Measurements from ENCODE around the gene THSD4.

THSD4 gene

DNA sequence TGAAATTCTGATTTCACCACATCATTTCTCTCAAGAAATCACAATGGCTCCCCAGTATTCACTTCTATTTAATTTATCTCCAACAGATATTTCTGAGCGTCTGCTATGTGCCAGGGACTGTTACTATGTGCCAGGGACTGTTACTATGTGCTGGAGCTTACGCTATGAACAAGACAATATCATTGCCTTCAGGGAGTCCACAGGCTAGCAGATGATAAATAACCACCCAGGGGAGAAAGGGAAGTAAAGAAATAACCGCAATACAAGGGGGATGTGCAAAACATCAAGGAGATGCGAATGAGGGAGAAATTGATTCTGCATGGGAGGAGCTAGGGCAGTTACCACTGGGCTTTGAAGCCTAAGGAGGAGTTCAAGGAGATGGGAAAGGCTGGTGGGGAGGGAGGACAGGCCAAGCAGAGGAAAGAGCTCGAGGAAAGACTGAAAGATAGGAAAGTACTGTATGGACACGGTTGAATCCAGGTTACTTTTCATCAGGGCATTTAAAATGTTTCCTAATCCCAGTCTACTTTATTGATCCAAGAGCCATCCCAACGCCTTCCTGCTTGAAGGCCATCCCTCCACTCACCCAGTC lies 2.5 kb downstream of the THSD4 start:
- DNase-seq (ENCODE audit: low read depth in 1 of 2, low spot score in 1 of 2), result no peak
- TF ChIP-seq GABPA (IDR thresholded peaks at IDR 0.05; ENCODE audit: low read depth) (no peak), SPI1 (IDR thresholded peaks at IDR 0.05; ENCODE audit: borderline replicate concordance, low read depth) (no peak), POLR2AphosphoS5 (IDR thresholded peaks at IDR 0.05; ENCODE audit: low read depth) (no peak)
- TF ChIP-seq, protein P1, sequence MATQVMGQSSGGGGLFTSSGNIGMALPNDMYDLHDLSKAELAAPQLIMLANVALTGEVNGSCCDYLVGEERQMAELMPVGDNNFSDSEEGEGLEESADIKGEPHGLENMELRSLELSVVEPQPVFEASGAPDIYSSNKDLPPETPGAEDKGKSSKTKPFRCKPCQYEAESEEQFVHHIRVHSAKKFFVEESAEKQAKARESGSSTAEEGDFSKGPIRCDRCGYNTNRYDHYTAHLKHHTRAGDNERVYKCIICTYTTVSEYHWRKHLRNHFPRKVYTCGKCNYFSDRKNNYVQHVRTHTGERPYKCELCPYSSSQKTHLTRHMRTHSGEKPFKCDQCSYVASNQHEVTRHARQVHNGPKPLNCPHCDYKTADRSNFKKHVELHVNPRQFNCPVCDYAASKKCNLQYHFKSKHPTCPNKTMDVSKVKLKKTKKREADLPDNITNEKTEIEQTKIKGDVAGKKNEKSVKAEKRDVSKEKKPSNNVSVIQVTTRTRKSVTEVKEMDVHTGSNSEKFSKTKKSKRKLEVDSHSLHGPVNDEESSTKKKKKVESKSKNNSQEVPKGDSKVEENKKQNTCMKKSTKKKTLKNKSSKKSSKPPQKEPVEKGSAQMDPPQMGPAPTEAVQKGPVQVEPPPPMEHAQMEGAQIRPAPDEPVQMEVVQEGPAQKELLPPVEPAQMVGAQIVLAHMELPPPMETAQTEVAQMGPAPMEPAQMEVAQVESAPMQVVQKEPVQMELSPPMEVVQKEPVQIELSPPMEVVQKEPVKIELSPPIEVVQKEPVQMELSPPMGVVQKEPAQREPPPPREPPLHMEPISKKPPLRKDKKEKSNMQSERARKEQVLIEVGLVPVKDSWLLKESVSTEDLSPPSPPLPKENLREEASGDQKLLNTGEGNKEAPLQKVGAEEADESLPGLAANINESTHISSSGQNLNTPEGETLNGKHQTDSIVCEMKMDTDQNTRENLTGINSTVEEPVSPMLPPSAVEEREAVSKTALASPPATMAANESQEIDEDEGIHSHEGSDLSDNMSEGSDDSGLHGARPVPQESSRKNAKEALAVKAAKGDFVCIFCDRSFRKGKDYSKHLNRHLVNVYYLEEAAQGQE (IDR thresholded peaks at IDR 0.05; ENCODE audit: insufficient replicate concordance, low read depth), result no peak
- TF ChIP-seq, protein P2, sequence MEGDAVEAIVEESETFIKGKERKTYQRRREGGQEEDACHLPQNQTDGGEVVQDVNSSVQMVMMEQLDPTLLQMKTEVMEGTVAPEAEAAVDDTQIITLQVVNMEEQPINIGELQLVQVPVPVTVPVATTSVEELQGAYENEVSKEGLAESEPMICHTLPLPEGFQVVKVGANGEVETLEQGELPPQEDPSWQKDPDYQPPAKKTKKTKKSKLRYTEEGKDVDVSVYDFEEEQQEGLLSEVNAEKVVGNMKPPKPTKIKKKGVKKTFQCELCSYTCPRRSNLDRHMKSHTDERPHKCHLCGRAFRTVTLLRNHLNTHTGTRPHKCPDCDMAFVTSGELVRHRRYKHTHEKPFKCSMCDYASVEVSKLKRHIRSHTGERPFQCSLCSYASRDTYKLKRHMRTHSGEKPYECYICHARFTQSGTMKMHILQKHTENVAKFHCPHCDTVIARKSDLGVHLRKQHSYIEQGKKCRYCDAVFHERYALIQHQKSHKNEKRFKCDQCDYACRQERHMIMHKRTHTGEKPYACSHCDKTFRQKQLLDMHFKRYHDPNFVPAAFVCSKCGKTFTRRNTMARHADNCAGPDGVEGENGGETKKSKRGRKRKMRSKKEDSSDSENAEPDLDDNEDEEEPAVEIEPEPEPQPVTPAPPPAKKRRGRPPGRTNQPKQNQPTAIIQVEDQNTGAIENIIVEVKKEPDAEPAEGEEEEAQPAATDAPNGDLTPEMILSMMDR (IDR thresholded peaks at IDR 0.05; ENCODE audit: insufficient read depth, low read length), result no peak
- Histone ChIP-seq H3K27me3 (ENCODE audit: insufficient read depth, poor library complexity, severe bottlenecking) (peaks cover 32% of the 10 kb centered on the region), H3K4me3 (replicated peaks; ENCODE audit: insufficient read depth, low read length) (no peak overlapping the region), H3K27ac (replicated peaks) (no peak overlapping the region)

DNA sequence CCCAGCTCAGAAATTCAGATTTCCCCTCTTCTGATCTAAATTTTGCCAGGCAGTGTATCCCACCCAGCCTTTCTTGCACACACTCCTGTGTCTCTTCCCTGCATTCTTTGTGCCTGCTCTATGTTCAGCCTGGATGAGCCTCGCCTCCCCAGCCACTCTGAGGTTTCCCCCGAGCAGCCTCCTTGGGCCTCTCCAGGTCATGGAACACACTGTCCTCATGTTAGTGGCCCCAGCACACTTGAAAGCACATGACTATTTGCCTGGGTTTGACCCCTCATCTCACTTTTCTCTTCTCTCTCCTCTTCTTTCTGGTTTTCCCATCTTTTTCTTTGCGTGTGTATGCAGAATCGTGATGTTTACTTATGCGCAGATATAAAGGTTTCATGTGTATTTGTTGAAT lies 3.1 kb downstream of the THSD4 start:
- H3K27ac ChIP-seq (replicated peaks), result no peak overlapping the region
- H3K27me3 ChIP-seq (ENCODE audit: insufficient read depth, poor library complexity, severe bottlenecking), result peaks cover 29% of the 10 kb centered on the region
- TF ChIP-seq POLR2AphosphoS5 (IDR thresholded peaks at IDR 0.05; ENCODE audit: low read depth) (no peak), GABPA (IDR thresholded peaks at IDR 0.05; ENCODE audit: low read depth) (no peak), SPI1 (IDR thresholded peaks at IDR 0.05; ENCODE audit: borderline replicate concordance, low read depth) (no peak)
- TF ChIP-seq, protein P2 (IDR thresholded peaks at IDR 0.05; ENCODE audit: insufficient read depth, low read length), result no peak
- TF ChIP-seq, protein P1 (IDR thresholded peaks at IDR 0.05; ENCODE audit: insufficient replicate concordance, low read depth), result no peak

DNA sequence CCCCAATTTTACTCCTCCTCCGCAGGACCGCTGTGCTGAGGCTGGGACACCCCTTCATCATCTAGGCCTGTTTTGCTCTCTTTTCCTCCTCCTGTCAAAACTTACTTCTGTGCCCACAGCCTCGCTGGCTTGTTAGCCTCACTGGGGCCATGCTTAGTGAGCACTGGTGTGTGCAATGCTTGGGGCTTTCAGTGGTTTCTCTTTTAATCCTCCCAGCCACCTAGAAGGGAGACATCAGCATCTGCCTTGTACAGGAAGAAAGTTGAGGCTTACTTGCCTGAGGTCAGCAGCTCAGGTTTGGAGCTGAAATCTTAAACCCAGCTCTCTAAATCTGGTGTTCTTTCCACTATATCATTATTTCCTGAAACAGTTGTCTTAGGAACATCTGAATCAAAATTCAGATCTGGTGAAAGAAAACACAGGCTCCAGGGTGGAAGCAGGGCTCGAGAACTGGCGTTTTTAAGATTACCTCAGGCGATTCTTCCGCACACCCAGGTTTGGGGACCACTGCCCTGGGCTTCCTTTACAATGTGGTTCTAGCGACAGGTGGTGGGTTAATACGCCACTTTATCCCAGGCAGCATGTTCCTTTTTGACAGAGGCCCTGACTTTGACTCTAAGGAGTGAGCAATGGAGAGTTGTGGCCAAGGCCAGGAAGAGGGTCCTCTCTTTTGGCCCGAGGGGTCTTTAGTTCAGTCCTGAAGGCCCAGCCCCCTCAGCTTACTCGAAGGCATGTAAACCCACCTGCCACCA lies 3.8 kb downstream of the THSD4 start:
- TF ChIP-seq SPI1 (IDR thresholded peaks at IDR 0.05; ENCODE audit: borderline replicate concordance, low read depth) (no peak), GABPA (IDR thresholded peaks at IDR 0.05; ENCODE audit: low read depth) (no peak), POLR2AphosphoS5 (IDR thresholded peaks at IDR 0.05; ENCODE audit: low read depth) (no peak)
- TF ChIP-seq, protein P2 (IDR thresholded peaks at IDR 0.05; ENCODE audit: insufficient read depth, low read length), result no peak
- TF ChIP-seq, protein P1 (IDR thresholded peaks at IDR 0.05; ENCODE audit: insufficient replicate concordance, low read depth), result no peak
- H3K27ac ChIP-seq (replicated peaks), result no peak overlapping the region
- peaks cover 27% of the 10 kb centered on the region for H3K27me3 ChIP-seq (ENCODE audit: insufficient read depth, poor library complexity, severe bottlenecking)
- H3K4me3 ChIP-seq (replicated peaks; ENCODE audit: insufficient read depth, low read length), result no peak overlapping the region
- no peak for DNase-seq (ENCODE audit: low read depth in 1 of 2, low spot score in 1 of 2)

More for the DNA sequence above, 3.1 kb downstream of the THSD4 start:
- H3K4me3 ChIP-seq (replicated peaks; ENCODE audit: insufficient read depth, low read length), result no peak overlapping the region
- no peak for DNase-seq (ENCODE audit: low read depth in 1 of 2, low spot score in 1 of 2)

Measured in HL-60 (cell line).